ENCODE results near the gene TMED7. TPM values are rescaled to one million over a fixed set of nuclear protein-coding genes. Genes with fewer than 3 reads are reported as not detected.

Gene TMED7
- total and polyA plus RNA-seq, 2 of the 8 experiments (the other 6 are each of a cell fraction or from before 2014, with no cell fraction given) = 43.8 to 75.2 TPM

GRCh38 chr5:115605436-115605835 is 20.4 kb downstream of the TMED7 start:
- Histone ChIP-seq H3K23ac (ENCODE audit: insufficient read length) (no peak overlapping the region), H3K4me2 (ENCODE audit: insufficient read depth in 1 of 2, low read depth in 2 of 2, low read length in 2 of 2) (no peak overlapping the region), H2BK12ac (ENCODE audit: low read depth, low read length) (no peak overlapping the region), H3K27me3 (replicated peaks in 1 of 4; ENCODE audit: control insufficient read depth in 3 of 4, extremely low read depth in 1 of 4, insufficient read depth in 3 of 4, low read length in 3 of 4) (no peaks in the 10 kb centered on the region), H4K5ac (ENCODE audit: insufficient read length, low read depth, low read length) (no peak overlapping the region), H3K9me3 (ENCODE audit: insufficient read depth in 2 of 2, low read depth in 1 of 2, low read length in 1 of 2) (no peaks in the 10 kb centered on the region), H3K4me1 (replicated peaks in 1 of 4; ENCODE audit: control insufficient read depth in 3 of 4, insufficient read depth in 4 of 4, low read length in 3 of 4) (peaks cover 0 to 7% (median 2%) of the 10 kb centered on the region in 4 experiments; a peak in 2 of 7 replicates), H3K4me3 (ENCODE audit: extremely low read depth in 1 of 4, insufficient read depth in 2 of 4, low read depth in 3 of 4, low read length in 4 of 4) (no peak overlapping the region), H2BK20ac (ENCODE audit: low read length) (no peak overlapping the region), H2BK5ac (ENCODE audit: low read depth, low read length) (no peak overlapping the region), H2AFZ (ENCODE audit: low read length) (no peak overlapping the region), H3K9ac (replicated peaks in 1 of 4; ENCODE audit: extremely low read depth in 1 of 4, low read depth in 3 of 4, low read length in 3 of 4) (no peak overlapping the region), H3K79me2 (ENCODE audit: control insufficient read depth in 1 of 2, insufficient read depth in 2 of 2, low read length in 2 of 2) (no peaks in the 10 kb centered on the region; a peak in 1 of 4 replicates), H3K18ac (ENCODE audit: extremely low read depth, low read length) (no peak overlapping the region), H4K20me1 (replicated peaks in 1 of 2; ENCODE audit: control insufficient read depth in 1 of 2, insufficient read depth in 2 of 2, low read length in 2 of 2) (peaks cover 0 to 6% of the 10 kb centered on the region in 2 experiments), H3K27ac (ENCODE audit: low read depth, low read length) (no peak overlapping the region), H3K79me1 (ENCODE audit: low read depth, low read length) (no peaks in the 10 kb centered on the region), H3K36me3 (ENCODE audit: control insufficient read depth in 2 of 4, insufficient read depth in 4 of 4, low read length in 3 of 4) (no peaks in the 10 kb centered on the region; a peak in 1 of 8 replicates), H3K56ac (replicated peaks; ENCODE audit: insufficient read length, low read depth, low read length) (no peak overlapping the region), H3K23me2 (ENCODE audit: low read depth, low read length) (peaks cover 7% of the 10 kb centered on the region; the same call in 1 of the 2 replicates), H3K14ac (ENCODE audit: insufficient read length) (no peak overlapping the region), H2BK120ac (replicated peaks; ENCODE audit: low read depth, low read length) (no peak overlapping the region), H2AK5ac (ENCODE audit: low read depth, low read length) (no peak overlapping the region), H2BK15ac (ENCODE audit: low read length) (no peak overlapping the region), H3K4ac (replicated peaks; ENCODE audit: insufficient read length, low read depth, low read length) (no peak overlapping the region), H4K91ac (replicated peaks; ENCODE audit: insufficient read length, low read length) (no peak overlapping the region), H4K8ac (ENCODE audit: extremely low read depth, insufficient read depth, low read length) (no peak overlapping the region)
- DNase-seq (ENCODE audit: low read depth in 1 of 2, low spot score in 2 of 2) = no peak
- CTCF ChIA-PET (ENCODE audit: partially characterized antibody) = interaction anchor here (0.6 to 1.4 kb wide), 4 partner anchors 10 to 296 kb away, joined by 3 to 4 read pairs (median 3); no protein-coding TSS in a partner anchor
- POLR2A ChIA-PET (ENCODE audit: partially characterized antibody) = no interaction called here
- WGBS, 2 experiments (ENCODE audit: extremely low coverage in 1 of 2, insufficient coverage in 1 of 2, insufficient read length in 1 of 2, insufficient replicate concordance in 2 of 2, low coverage in 1 of 2, low lambda C conversion rate in 2 of 2, missing lambda C conversion rate in 1 of 2) = 88% methylated on average over 3 of the region's 3 CpGs; no CpG with 5 or more reads in 1 of the 2 experiments
- FAIRE-seq = no peak
- TF ChIP-seq POLR2AphosphoS5 (IDR thresholded peaks at IDR 0.05; ENCODE audit: low read depth, low read length) (no peak), KDM5A (IDR thresholded peaks at IDR 0.05; ENCODE audit: low read length) (no peak), KDM4A (IDR thresholded peaks at IDR 0.05; ENCODE audit: low read depth, low read length, severe bottlenecking) (no peak), JUN (IDR thresholded peaks at IDR 0.05; ENCODE audit: low read depth, low read length) (no peak), CTCF (IDR thresholded peaks at IDR 0.05; ENCODE audit: control extremely low read depth in 1 of 3, insufficient read depth in 1 of 3, low read depth in 1 of 3, low read length in 3 of 3) (no peak), TAF7 (optimal IDR thresholded peaks at IDR 0.05; ENCODE audit: borderline replicate concordance, low read depth, low read length) (no peak), TCF12 (IDR thresholded peaks at IDR 0.05; ENCODE audit: low read depth, low read length) (no peak)
